H1 (cell line): ENCODE measurements around the gene CGB2. TPM values are rescaled to one million over a fixed set of nuclear protein-coding genes. Genes with fewer than 3 reads are reported as not detected.
"Not testable (repeated sequence)": the region's sequence is repeated elsewhere in the genome, so short reads cannot be mapped to it uniquely, and the experiment has no call there.

Experiments used
- CTCF ChIA-PET: fragments of 300-600 bp; sonication (Branson Sonifier 250); formaldehyde crosslinking; loops from one replicate; lab custom pipeline; 2021; ENCODE audit not compliant: partially characterized antibody; lab: Charles Lee
- POLR2A ChIA-PET: fragments of 300-600 bp; sonication (Branson Sonifier 250); formaldehyde crosslinking; loops from one replicate; lab custom pipeline; 2021; ENCODE audit warnings: inconsistent platforms; ENCODE audit not compliant: partially characterized antibody; lab: Charles Lee
- DNase-seq, 2 experiments: peaks; one replicate each; pipeline versions ENCODE4 v3.0.0 to v3.0.0-alpha.2; 2010 to 2022; ENCODE audit warnings: low spot score in 2 of 2, low read depth in 1 of 2, mixed read lengths in 1 of 2
- FAIRE-seq: peaks from 2 replicates; lab custom pipeline; 2011; peaks lifted over from hg19 to GRCh38; lab: Jason Lieb, UNC
- H2AFZ ChIP-seq: 2 replicates; pipeline ENCODE4 v1.8.1; 2012; ENCODE audit warnings: low read length, inconsistent platforms
- H2AK5ac ChIP-seq: 2 replicates; pipeline ENCODE4 v1.6.1; 2013; ENCODE audit warnings: low read depth, low read length
- H2BK120ac ChIP-seq: replicated peaks from 2 replicates; pipeline ENCODE3; 2013; ENCODE audit warnings: low read depth, low read length, inconsistent platforms
- H2BK12ac ChIP-seq: 2 replicates; pipeline ENCODE4 v1.6.1; 2013; ENCODE audit warnings: low read depth, low read length
- H2BK15ac ChIP-seq: 2 replicates; pipeline ENCODE4 v1.6.1; 2013; ENCODE audit warnings: low read length
- H2BK20ac ChIP-seq: 2 replicates; pipeline ENCODE4 v1.6.1; 2013; ENCODE audit warnings: low read length
- H2BK5ac ChIP-seq: 2 replicates; pipeline ENCODE4 v1.6.1; 2013; ENCODE audit warnings: low read depth, low read length
- H3K14ac ChIP-seq: 2 replicates; pipeline ENCODE4 v1.6.1; 2013; ENCODE audit warnings: inconsistent platforms; ENCODE audit not compliant: insufficient read length
- H3K18ac ChIP-seq: 2 replicates; pipeline ENCODE4 v1.6.1; 2013; ENCODE audit warnings: low read length; ENCODE audit errors: extremely low read depth
- H3K23ac ChIP-seq: 2 replicates; pipeline ENCODE4 v1.6.1; 2013; ENCODE audit warnings: inconsistent platforms; ENCODE audit not compliant: insufficient read length
- H3K23me2 ChIP-seq: 2 replicates; pipeline ENCODE4 v1.6.1; 2013; ENCODE audit warnings: low read depth, low read length
- H3K27ac ChIP-seq: 2 replicates; pipeline ENCODE4 v1.6.1; 2011; ENCODE audit warnings: low read depth, low read length, inconsistent platforms
- H3K27me3 ChIP-seq, 4 experiments: replicated peaks in 1 of 4; 1 replicate in 1 of 4; 2 replicates in 3 of 4; pipeline versions ENCODE4 v1.6.1 to v1.8.1; 2011 to 2013; ENCODE audit warnings: low read length in 3 of 4, mild to moderate bottlenecking in 3 of 4, inconsistent platforms in 2 of 4, mixed read lengths in 2 of 4, moderate library complexity in 1 of 4; ENCODE audit not compliant: control insufficient read depth in 3 of 4, insufficient read depth in 3 of 4; ENCODE audit errors: extremely low read depth in 1 of 4
- H3K36me3 ChIP-seq, 4 experiments: 2 replicates each; pipeline versions ENCODE4 v1.6.1 to v1.8.1; 2011 to 2013; ENCODE audit warnings: mild to moderate bottlenecking in 4 of 4, low read length in 3 of 4, moderate library complexity in 2 of 4, control low read depth in 1 of 4, inconsistent platforms in 1 of 4; ENCODE audit not compliant: insufficient read depth in 4 of 4, control insufficient read depth in 2 of 4
- H3K4ac ChIP-seq: replicated peaks from 2 replicates; pipeline ENCODE3; 2013; ENCODE audit warnings: low read length, low read depth, mixed read lengths, inconsistent platforms; ENCODE audit not compliant: insufficient read length
- H3K4me1 ChIP-seq, 4 experiments: replicated peaks in 1 of 4; 1 replicate in 1 of 4; 2 replicates in 3 of 4; pipeline versions ENCODE4 v1.6.1 to v1.8.1; 2011 to 2013; ENCODE audit warnings: low read length in 3 of 4, inconsistent platforms in 2 of 4, mixed read lengths in 1 of 4; ENCODE audit not compliant: insufficient read depth in 4 of 4, control insufficient read depth in 3 of 4
- H3K4me2 ChIP-seq, 2 experiments: 2 replicates each; pipeline versions ENCODE4 v1.6.1 to v1.8.1; 2011 to 2013; ENCODE audit warnings: low read depth in 2 of 2, low read length in 2 of 2, control low read depth in 1 of 2, inconsistent platforms in 1 of 2, mild to moderate bottlenecking in 1 of 2; ENCODE audit not compliant: insufficient read depth in 1 of 2
- H3K4me3 ChIP-seq, 4 experiments: fragments of 200-600, 300-600 bp in 1 of 4; sonication (generic), shearing (Covaris generic), sonication (Bioruptor Twin) in 1 of 4; 2 replicates each; pipeline versions ENCODE4 v1.5.1 to v1.8.1; 2011 to 2016; ENCODE audit warnings: low read length in 4 of 4, low read depth in 3 of 4, control low read depth in 2 of 4, inconsistent platforms in 2 of 4, mild to moderate bottlenecking in 2 of 4, mixed read lengths in 1 of 4, moderate library complexity in 1 of 4; ENCODE audit not compliant: insufficient read depth in 2 of 4; ENCODE audit errors: extremely low read depth in 1 of 4
- H3K56ac ChIP-seq: replicated peaks from 2 replicates; pipeline ENCODE3; 2013; ENCODE audit warnings: low read depth, mild to moderate bottlenecking, mixed read lengths, low read length, inconsistent platforms; ENCODE audit not compliant: insufficient read length
- H3K79me1 ChIP-seq: 2 replicates; pipeline ENCODE4 v1.6.1; 2013; ENCODE audit warnings: low read depth, low read length, control low read depth
- H3K79me2 ChIP-seq, 2 experiments: 2 replicates each; pipeline versions ENCODE4 v1.6.1 to v1.8.1; 2012 to 2013; ENCODE audit warnings: low read length in 2 of 2, mild to moderate bottlenecking in 2 of 2, inconsistent platforms in 1 of 2; ENCODE audit not compliant: insufficient read depth in 2 of 2, control insufficient read depth in 1 of 2
- H3K9ac ChIP-seq, 4 experiments: replicated peaks in 1 of 4; 1 replicate in 1 of 4; 2 replicates in 3 of 4; pipeline versions ENCODE4 v1.6.1 to v1.8.1; 2011 to 2013; ENCODE audit warnings: low read depth in 3 of 4, low read length in 3 of 4, control low read depth in 2 of 4, mild to moderate bottlenecking in 2 of 4, moderate library complexity in 2 of 4, inconsistent platforms in 1 of 4; ENCODE audit errors: extremely low read depth in 1 of 4
- H3K9me3 ChIP-seq, 2 experiments: 2 replicates each; pipeline versions ENCODE4 v1.6.1 to v1.8.1; 2012 to 2013; ENCODE audit warnings: mild to moderate bottlenecking in 2 of 2, moderate library complexity in 2 of 2, control low read depth in 1 of 2, inconsistent platforms in 1 of 2, low read depth in 1 of 2, low read length in 1 of 2, mixed read lengths in 1 of 2; ENCODE audit not compliant: insufficient read depth in 2 of 2
- H4K20me1 ChIP-seq, 2 experiments: replicated peaks in 1 of 2; 2 replicates each; pipeline versions ENCODE3 to v1.8.1; 2011 to 2013; ENCODE audit warnings: inconsistent platforms in 2 of 2, low read length in 2 of 2, mild to moderate bottlenecking in 1 of 2; ENCODE audit not compliant: insufficient read depth in 2 of 2, control insufficient read depth in 1 of 2
- H4K5ac ChIP-seq: 2 replicates; pipeline ENCODE4 v1.6.1; 2013; ENCODE audit warnings: low read length, low read depth, mixed read lengths, inconsistent platforms; ENCODE audit not compliant: insufficient read length
- H4K8ac ChIP-seq: 2 replicates; pipeline ENCODE4 v1.8.0; 2013; ENCODE audit warnings: mild to moderate bottlenecking, moderate library complexity, low read length, inconsistent platforms; ENCODE audit not compliant: insufficient read depth; ENCODE audit errors: extremely low read depth
- H4K91ac ChIP-seq: replicated peaks from 2 replicates; pipeline ENCODE3; 2013; ENCODE audit warnings: low read length, mixed read lengths, inconsistent platforms; ENCODE audit not compliant: insufficient read length
- MAX ChIP-seq: IDR thresholded peaks from 2 replicates; pipeline ENCODE4 v1.6.1; 2012; ENCODE audit warnings: inconsistent platforms
- WGBS, 2 experiments: shearing (Covaris generic) in 1 of 2; methylation state at CpG; one replicate each; pipeline versions ENCODE4 v1.1.6 to v1.1.7; 2013 to 2015; ENCODE audit warnings: low lambda C conversion rate in 2 of 2, mixed read lengths in 2 of 2, inconsistent platforms in 1 of 2, low coverage in 1 of 2, missing lambda C conversion rate in 1 of 2; ENCODE audit not compliant: insufficient replicate concordance in 2 of 2, insufficient coverage in 1 of 2, insufficient read length in 1 of 2; ENCODE audit errors: extremely low coverage in 1 of 2, missing lambda C conversion rate in 1 of 2; 5-methylcytosine and 5-hydroxymethylcytosine counted together
- polyA plus RNA-seq, 7 experiments: library from polyadenylated mRNA; depleted of rRNA in 3 of 7; stranded (reverse) in 5 of 7; unstranded in 2 of 7; fragments of >200 nt in 5 of 7; fragments of 200-250 nt in 2 of 7; gene quantifications; 1 replicate in 5 of 7; 2 replicates in 1 of 7; 4 replicates in 1 of 7; pipeline versions ENCODE4 v1.2.1 to v1.2.3, GENCODE V29; 2011 to 2013; ENCODE audit warnings: missing spikeins in 2 of 7, mixed read lengths in 2 of 7
- total RNA-seq: library from RNA; stranded (reverse); fragmentation: NEBNext Ultra II Directional; extraction: Animal tissue kit (Norgen Biotek cat#: 25700); gene quantifications from 2 replicates; pipeline ENCODE4 v1.2.1, GENCODE V29; 2021

CGB2 gene
- total and polyA plus RNA-seq, 2 of the 8 experiments (the other 6 are each of a cell fraction or from before 2014, with no cell fraction given), result 0.71 to 3.2 TPM

DNA sequence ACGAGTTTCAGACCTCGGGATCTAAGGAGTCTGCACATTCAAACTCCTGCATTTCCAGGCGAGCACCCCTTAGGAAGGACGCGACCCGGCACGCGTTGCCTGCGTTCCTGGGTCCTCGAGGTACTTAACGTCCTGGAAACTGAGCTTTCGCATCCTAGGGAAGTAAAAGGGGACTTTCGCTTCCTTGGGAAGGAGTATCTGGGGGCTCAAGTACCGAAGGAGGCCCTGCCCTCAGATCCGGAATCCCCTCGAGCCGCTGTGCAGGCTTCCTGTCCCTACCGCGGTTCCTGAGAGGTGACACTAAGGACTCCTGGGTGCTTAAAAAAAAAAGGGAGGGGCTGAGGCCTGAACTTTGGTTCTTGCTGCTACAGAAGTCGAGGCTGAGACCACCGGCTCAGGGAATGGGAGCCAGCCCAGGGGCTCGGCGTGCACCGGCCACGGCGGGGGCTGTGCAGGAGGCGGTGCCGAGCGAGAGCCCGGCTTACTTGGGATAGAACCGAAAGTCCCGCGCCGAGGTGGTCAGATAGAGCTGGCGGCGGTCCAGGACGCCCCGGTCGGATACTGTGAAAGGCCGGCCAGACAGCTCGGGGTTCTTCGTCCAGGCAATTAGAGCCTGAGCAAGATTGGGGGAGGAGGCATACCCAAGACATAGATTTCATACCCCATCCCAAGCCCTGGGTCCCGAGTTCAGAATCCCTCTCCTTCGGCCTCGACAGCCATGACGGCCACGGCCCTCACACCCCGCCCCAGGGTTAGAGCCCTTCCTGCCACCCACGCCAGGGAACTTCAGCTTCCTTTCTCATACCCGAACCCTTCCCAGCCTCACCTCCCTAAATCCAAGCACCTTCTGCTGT lies 13.1 kb upstream of the CGB2 start:
- H2BK20ac ChIP-seq, H3K79me2 ChIP-seq, H4K91ac ChIP-seq, H3K79me1 ChIP-seq, H3K4ac ChIP-seq, H4K20me1 ChIP-seq, H3K18ac ChIP-seq, H3K56ac ChIP-seq, H3K23me2 ChIP-seq, H2BK15ac ChIP-seq, H2BK12ac ChIP-seq, H3K14ac ChIP-seq, H4K8ac ChIP-seq, H3K9me3 ChIP-seq, H2BK5ac ChIP-seq, FAIRE-seq, DNase-seq, H3K23ac ChIP-seq, H2AFZ ChIP-seq, H3K9ac ChIP-seq, H2AK5ac ChIP-seq, H3K27ac ChIP-seq, H4K5ac ChIP-seq, H2BK120ac ChIP-seq: not testable (repeated sequence)
- Histone ChIP-seq H3K4me1 (peaks cover 0 to 17% (median 8%) of the 10 kb centered on the region in 4 experiments; a peak in 5 of 7 replicates), H3K27me3 (peaks cover 0 to 15% (median 12%) of the 10 kb centered on the region in 4 experiments; a peak in 6 of 7 replicates), H3K4me3 (peak overlapping the region; percentile 27 to 68 (median 40); a peak in 4 of 8 replicates), H3K4me2 (peak overlapping the region; percentile 78 to 82), H3K36me3 (peaks cover 5 to 19% (median 10%) of the 10 kb centered on the region in 4 experiments; a peak in 7 of 8 replicates)
- TF ChIP-seq MAX, result peak; percentile 57; the same call in 1 of the 2 replicates
- ChIA-PET CTCF (interaction anchor here (0.7 to 8.1 kb wide), 15 partner anchors 9 to 324 kb away, joined by 3 to 46 read pairs (median 4); partner anchors contain the start of genes CGB2 and CGB7), POLR2A (interaction anchor here (0.7 to 1.5 kb wide), 9 partner anchors 8 to 128 kb away, joined by 3 to 4 read pairs (median 3); partner anchors contain the start of genes GYS1 and RUVBL2)
- 63% methylated on average over 36 of the region's 50 CpGs; no CpG with 5 or more reads in 1 of the 2 experiments for WGBS, 2 experiments
